Ishikawa (cell line): Measurements from ENCODE around the gene NELL1.

ENCODE experiments used
- CEBPB ChIP-seq: IDR thresholded peaks from 2 replicates; pipeline ENCODE4 v1.6.1; 2012
- CREB1 ChIP-seq: IDR thresholded peaks from 2 replicates; pipeline ENCODE4 v1.6.1; 2012; ENCODE audit warnings: low read depth
- EGR1 ChIP-seq: IDR thresholded peaks from 2 replicates; pipeline ENCODE4 v1.6.1; 2012
- EP300 ChIP-seq: IDR thresholded peaks from 2 replicates; pipeline ENCODE4 v1.6.1; 2012; ENCODE audit warnings: borderline replicate concordance
- FOXM1 ChIP-seq: IDR thresholded peaks from 2 replicates; pipeline ENCODE4 v1.6.1; 2012; ENCODE audit warnings: low read depth, borderline replicate concordance
- MAX ChIP-seq: IDR thresholded peaks from 2 replicates; pipeline ENCODE4 v1.6.1; 2012
- NFIC ChIP-seq: IDR thresholded peaks from 2 replicates; pipeline ENCODE4 v1.6.1; 2012
- RAD21 ChIP-seq: IDR thresholded peaks from 2 replicates; pipeline ENCODE4 v1.6.1; 2012; ENCODE audit warnings: low read depth
- REST ChIP-seq: IDR thresholded peaks from 2 replicates; pipeline ENCODE4 v1.6.1; 2012; ENCODE audit warnings: low read depth, mild to moderate bottlenecking
- TAF1 ChIP-seq: IDR thresholded peaks from 2 replicates; pipeline ENCODE4 v1.6.1; 2012; ENCODE audit warnings: low read depth, mild to moderate bottlenecking
- TCF12 ChIP-seq: IDR thresholded peaks from 2 replicates; pipeline ENCODE4 v1.6.1; 2012; ENCODE audit warnings: low read depth
- TEAD4 ChIP-seq: IDR thresholded peaks from 2 replicates; pipeline ENCODE4 v1.6.1; 2012
- USF1 ChIP-seq: IDR thresholded peaks from 2 replicates; pipeline ENCODE4 v1.6.1; 2012
- YY1 ChIP-seq: IDR thresholded peaks from 2 replicates; pipeline ENCODE4 v1.6.1; 2012; ENCODE audit warnings: low read depth
- ZBTB7A ChIP-seq: IDR thresholded peaks from 2 replicates; pipeline ENCODE4 v1.6.1; 2012; ENCODE audit warnings: low read depth

The NELL1 gene

GRCh38 chr11:21534288-21534687 is 864.9 kb downstream of the NELL1 start:
- TF ChIP-seq USF1 (no peak), REST (no peak), TEAD4 (no peak), CEBPB (no peak), ZBTB7A (no peak), TCF12 (no peak), NFIC (no peak), YY1 (no peak), TAF1 (no peak), CREB1 (no peak), RAD21 (no peak), FOXM1 (no peak), MAX (no peak), EGR1 (no peak), EP300 (no peak)

- no peak for TF ChIP-seq TEAD4
- no peak for TF ChIP-seq TCF12
- TF ChIP-seq CREB1: no peak
- TF ChIP-seq FOXM1: no peak
- TF ChIP-seq REST: no peak
- TF ChIP-seq TAF1: no peak
- no peak for TF ChIP-seq MAX
- TF ChIP-seq ZBTB7A: no peak
- no peak for TF ChIP-seq EP300
- TF ChIP-seq NFIC: no peak
- TF ChIP-seq USF1: no peak
- TF ChIP-seq RAD21: no peak
- no peak for TF ChIP-seq CEBPB
- TF ChIP-seq YY1: no peak
Measured at GRCh38 chr11:21537980-21538379, 868.6 kb downstream of the NELL1 start.

- TF ChIP-seq REST (no peak), ZBTB7A (no peak), MAX (no peak), FOXM1 (no peak), YY1 (no peak), CEBPB (no peak), EGR1 (no peak), NFIC (no peak), TEAD4 (no peak), TCF12 (no peak), CREB1 (no peak), EP300 (no peak), USF1 (no peak), TAF1 (no peak)
Measured at GRCh38 chr11:21541187-21541751, 871.9 kb downstream of the NELL1 start.

GRCh38 chr11:21543901-21544300 is 874.5 kb downstream of the NELL1 start:
- no peak for TF ChIP-seq YY1
